Subcutaneous adipose tissue (tissue), 4 donors: ENCODE data around the gene METTL17. TPM values are rescaled to one million over a fixed set of nuclear protein-coding genes. Genes with fewer than 3 reads are reported as not detected.

ENCODE experiments used
- total RNA-seq, 4 donors: library from RNA; depleted of rRNA; stranded (reverse); fragments of >200 nt; gene quantifications; one replicate each; pipeline ENCODE4 v1.1.0, GENCODE V29; 2016
- TF ChIP-seq, protein P1 (sequence below): fragments of 450-650 bp; IDR thresholded peaks from one replicate; pipeline ENCODE4 v1.5.1; 2016; ENCODE audit warnings: low read depth, mild to moderate bottlenecking, control low read depth, antibody characterized with exemption, moderate library complexity

The METTL17 gene
- total RNA-seq, 4 donors from 2014 or later, result 66.9 to 85.8 (median 71.2) TPM

GRCh38 chr14:21018286-21018685 lies 28.5 kb downstream of the METTL17 start:
- TF ChIP-seq, protein P1, sequence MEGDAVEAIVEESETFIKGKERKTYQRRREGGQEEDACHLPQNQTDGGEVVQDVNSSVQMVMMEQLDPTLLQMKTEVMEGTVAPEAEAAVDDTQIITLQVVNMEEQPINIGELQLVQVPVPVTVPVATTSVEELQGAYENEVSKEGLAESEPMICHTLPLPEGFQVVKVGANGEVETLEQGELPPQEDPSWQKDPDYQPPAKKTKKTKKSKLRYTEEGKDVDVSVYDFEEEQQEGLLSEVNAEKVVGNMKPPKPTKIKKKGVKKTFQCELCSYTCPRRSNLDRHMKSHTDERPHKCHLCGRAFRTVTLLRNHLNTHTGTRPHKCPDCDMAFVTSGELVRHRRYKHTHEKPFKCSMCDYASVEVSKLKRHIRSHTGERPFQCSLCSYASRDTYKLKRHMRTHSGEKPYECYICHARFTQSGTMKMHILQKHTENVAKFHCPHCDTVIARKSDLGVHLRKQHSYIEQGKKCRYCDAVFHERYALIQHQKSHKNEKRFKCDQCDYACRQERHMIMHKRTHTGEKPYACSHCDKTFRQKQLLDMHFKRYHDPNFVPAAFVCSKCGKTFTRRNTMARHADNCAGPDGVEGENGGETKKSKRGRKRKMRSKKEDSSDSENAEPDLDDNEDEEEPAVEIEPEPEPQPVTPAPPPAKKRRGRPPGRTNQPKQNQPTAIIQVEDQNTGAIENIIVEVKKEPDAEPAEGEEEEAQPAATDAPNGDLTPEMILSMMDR, result no peak

- TF ChIP-seq, protein P1, result no peak
Observed at GRCh38 chr14:21018781-21019180, 29.0 kb downstream of the METTL17 start.

- TF ChIP-seq, protein P1, result no peak
Observed at GRCh38 chr14:21019366-21019765, 29.6 kb downstream of the METTL17 start.

DNA sequence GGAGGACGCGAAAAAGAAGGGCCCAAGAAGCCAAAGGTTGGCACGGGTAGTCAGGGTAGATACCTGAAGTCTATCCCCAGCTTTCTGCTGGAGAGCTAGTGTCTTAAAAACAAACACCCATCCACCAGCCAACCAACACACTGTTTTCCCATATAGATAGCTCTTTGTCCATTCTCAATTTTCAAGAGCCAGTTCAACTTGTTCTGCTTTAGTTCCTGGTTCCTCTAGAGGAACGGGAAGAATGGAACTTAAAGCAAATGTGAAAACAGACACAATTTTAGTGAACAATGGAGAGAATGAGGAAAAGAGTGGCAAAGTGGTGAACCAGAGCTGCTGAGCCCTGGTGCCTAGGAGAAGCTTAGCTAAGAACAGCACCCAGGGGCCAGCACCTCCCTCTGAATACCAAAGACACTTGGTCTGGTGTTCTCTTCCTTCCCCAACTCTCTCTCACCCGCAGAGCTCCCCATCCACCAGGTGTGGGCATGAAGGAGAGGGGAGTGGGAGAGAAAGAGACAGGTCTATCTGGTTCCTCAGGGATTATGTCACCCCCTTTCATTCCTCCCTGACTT lies 31.3 kb downstream of the METTL17 start:
- TF ChIP-seq, protein P1, result no peak

DNA sequence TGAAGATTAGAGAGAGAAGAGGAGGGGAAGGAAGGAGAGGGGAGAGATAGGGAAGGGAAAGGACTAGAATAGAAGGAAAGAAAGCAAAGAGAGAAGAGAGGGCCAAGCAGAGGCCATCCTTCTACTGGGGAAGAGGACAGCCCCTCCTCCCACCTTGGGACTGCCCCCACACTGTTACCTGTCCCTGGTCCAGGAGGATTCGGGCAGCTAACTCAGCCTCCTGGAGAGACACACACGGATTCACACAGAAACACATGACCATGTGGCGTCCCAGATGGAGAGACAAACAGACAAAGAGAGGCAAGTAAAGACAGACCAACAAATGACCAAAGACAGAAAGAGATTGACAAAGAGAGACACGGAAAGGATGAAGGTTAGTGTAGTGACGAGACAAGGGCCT lies 32.9 kb downstream of the METTL17 start:
- TF ChIP-seq, protein P1, result no peak

DNA sequence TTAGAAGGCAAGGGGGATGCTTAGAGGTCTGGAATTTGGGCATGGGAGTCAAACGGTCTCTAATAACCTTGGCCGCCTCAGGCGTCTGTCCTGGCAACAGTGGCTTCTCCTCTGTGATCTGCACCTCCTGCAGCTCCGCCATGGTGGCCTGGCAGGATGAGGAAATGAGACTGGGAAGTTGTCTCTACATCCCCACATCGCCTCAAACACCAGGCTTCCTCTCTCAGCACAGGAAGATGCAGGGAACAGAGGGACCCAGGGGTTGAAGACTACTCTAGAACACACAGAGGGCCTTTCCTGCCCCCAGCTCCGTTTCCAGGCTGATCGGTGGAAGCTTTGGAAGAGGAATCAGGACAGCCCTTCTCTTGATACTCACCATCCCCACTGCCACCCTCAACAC lies 33.4 kb downstream of the METTL17 start:
- TF ChIP-seq, protein P1, result no peak

GRCh38 chr14:21023817-21024584 lies 34.2 kb downstream of the METTL17 start:
- TF ChIP-seq, protein P1, result no peak
